ENCODE results near the gene ATP5MC2. TPM values are rescaled to one million over a fixed set of nuclear protein-coding genes. Genes with fewer than 3 reads are reported as not detected.

The ATP5MC2 gene
- total RNA-seq, 2 experiments from 2014 or later, result 226 to 241 TPM

Other genes starting within 250 kb of the ATP5MC2 start
- 100 to 1,000 TPM; 218 to 231 TPM for gene PRR13, start 234.3 kb downstream of the ATP5MC2 start, total RNA-seq
- 100 to 1,000 TPM; 824 to 837 TPM for gene PCBP2, start 224.0 kb downstream of the ATP5MC2 start, total RNA-seq
- gene MAP3K12, start 176.6 kb downstream of the ATP5MC2 start, total RNA-seq, result 10 to 100 TPM; 24.6 to 30.0 TPM
- 10 to 100 TPM; 32.3 to 34.9 TPM for gene TARBP2, start 174.8 kb downstream of the ATP5MC2 start, total RNA-seq
- not detected for gene NPFF, start 168.6 kb downstream of the ATP5MC2 start, total RNA-seq
- gene ATF7, start 49.7 kb downstream of the ATP5MC2 start, total RNA-seq, result 10 to 100 TPM; 30.2 to 33.5 TPM
- gene CALCOCO1, start 51.4 kb upstream of the ATP5MC2 start, total RNA-seq, result 10 to 100 TPM; 83.6 to 91.1 TPM
- not detected for gene CISTR, start 75.9 kb upstream of the ATP5MC2 start, total RNA-seq

Measured in activated naive CD8-positive, alpha-beta T cell treated with anti-CD3 and anti-CD28 coated beads, Interleukin-2, amount 10 ng/mL, durations not matched to agents 7 days and 5 days (primary cell).